Kidney tubule cell (primary cell): ENCODE results near the gene ALDH9A1.
A peak's percentile ranks its signal among the peaks of the same experiment; 100 is the strongest.
"Not testable (repeated sequence)": the region's sequence is repeated elsewhere in the genome, so short reads cannot be mapped to it uniquely, and the experiment has no call there.

Experiments used
- DNase-seq: peaks from one replicate; pipeline ENCODE4 v3.0.0-alpha.2; 2018; ENCODE audit warnings: low spot score

ALDH9A1 gene

DNA sequence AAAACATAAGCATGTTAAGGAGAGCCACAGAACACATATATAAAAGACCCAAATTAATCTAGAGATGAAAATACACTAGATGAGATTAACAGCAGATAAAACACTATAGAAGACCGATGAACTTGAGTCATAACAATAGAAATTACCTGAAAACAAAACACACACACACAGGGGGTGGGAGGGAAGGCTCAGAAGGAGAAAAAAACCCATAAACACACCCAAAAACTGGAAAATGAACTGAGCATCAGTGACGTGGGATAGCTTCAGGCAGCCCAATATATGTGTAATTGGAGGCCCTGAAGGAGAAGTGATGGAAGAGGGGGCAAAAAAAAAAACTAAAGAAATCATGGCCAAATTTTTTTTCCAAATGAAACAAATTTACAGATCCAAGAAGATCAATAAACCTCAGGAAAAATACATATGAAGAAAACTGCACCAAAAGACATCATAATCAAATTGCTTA, 11.4 kb downstream of the ALDH9A1 start:
- DNase-seq, result no peak

DNA sequence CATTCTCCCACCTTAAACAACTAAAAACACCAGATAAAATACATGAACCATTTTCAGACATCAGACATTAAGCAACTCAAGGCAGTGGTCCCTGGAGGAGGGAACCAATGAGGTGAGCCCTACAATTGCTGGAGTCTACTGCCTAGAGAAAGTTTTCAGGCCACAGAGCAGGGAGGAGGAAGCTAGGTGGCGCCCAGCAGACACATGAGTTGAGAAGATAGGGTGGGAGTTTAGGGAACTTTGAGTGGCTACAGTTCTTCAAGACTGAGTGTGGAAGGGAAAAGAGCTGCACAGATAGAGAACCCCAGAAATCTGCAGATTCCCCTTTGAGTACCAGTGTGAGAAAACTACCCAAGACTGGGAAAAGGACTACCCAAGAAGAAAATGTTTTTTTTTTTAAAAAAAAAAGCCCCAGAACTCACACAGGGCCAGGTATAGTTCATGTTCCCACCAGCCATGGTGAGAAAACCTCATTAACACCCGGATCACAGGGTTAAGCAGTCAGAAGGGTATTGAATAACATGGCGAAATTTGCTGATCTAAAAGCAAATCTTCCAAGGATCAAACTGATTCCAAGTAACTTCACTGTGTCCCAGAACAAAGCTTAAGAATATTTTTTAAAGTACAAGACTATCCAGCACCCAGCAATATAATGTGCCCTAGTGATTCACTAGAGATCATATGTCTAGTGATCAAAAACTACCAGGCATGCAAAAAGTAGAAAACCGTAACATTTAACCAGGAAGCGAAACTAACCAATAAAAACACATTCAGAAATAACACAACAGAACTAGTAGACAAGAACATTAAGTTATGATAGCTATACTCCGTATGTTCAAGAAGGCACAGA, 12.0 kb downstream of the ALDH9A1 start:
- DNase-seq, result no peak

DNA sequence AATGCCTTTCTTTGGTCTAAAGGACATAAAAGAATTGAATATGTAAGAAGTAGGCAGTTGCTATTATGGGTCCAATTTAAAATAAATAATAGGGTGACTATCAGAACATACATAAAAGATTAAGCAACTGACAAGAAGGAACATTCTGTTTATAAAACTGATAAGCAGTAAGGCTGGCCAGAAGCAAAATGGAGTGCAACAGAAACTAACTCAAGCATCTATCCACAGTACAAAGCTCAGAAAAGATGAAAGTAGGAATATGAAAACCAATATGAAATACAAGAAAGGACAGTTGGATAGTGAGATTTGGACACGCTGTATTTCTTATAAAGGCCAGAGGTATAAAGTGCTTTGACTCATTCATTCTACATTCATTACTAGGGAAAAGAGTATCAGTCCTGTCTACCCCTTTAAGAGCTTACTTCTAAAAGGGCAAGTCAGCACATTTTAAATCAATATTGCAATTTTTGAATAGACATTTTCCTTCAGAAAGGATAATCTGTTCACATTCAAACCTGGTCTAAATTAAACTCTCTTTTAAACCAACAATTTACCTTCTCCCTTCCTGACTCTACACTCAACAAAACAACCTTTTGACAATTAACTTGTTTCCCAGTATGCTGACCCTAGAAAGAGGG, 14.4 kb downstream of the ALDH9A1 start:
- no peak for DNase-seq

DNA sequence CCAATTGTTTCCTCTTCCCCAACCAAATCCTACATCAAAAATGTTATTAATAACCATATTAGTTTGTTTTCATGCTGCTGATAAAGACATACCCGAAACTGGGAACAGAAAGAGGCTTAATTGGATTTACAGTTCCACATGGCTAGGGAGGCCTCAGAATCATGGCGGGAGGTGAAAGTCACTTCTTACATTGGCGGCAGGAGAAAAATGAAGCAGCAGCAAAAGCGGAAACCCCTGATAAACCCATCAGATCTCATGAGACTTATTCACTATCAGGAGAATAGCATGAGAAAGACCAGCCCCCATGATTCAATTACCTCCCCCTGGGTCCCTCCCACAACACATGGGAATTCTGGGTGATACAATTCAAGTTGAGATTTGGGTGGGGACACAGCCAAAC, 17.6 kb downstream of the ALDH9A1 start:
- not testable (repeated sequence) for DNase-seq

DNA sequence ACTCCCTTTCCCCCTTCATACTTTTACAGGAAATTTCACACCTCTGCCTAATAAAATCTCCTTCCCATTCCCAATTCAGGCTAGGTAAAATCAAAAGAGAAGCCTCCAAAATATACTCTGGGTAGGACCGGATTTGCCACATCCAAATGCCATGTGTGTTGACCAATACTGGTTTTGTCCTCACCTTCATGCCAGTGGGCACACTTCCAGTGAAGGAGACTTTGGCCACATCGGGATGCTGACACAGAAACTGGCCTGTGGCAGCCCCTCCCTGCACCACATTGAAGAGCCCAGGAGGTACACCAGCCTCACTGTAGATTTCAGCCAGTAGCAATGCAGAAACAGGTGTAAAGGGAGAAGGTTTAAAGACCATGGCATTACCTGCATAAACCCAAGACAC, 18.1 kb downstream of the ALDH9A1 start:
- no peak for DNase-seq

DNA sequence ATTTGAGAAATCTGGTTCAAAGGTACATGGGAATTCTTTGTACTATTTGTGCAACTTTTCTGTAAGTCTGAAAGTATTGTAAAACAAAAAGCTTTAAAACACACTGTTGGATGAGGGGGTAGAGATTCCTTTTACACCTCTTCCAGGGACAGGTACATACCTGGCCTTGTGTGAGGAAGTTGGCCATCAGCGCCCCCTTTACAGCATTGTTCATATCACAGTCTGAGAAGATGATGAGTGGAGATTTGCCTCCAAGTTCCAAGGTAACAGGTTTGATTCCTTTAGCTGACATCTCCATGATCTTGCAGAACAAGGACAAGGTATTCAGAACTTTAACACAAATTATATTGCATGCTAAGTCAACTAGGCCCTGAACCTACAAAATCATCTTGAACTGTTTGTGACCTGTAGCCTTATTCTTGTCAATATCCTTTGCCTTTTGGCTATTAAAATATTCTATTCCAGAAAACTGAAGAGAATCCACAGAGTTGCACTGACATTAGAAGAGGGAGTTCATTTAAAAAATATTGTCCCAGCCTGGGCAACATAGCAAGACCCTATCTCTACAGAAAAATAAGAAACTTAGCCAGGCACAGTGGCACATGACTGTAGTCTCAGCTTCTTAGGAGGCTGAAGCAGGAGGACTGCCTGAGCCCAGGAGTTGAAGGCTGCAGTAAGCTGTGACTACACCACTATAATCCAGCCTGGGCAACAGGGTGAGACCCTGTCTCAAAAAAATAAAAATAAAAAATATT, 18.9 kb downstream of the ALDH9A1 start:
- no peak for DNase-seq

DNA sequence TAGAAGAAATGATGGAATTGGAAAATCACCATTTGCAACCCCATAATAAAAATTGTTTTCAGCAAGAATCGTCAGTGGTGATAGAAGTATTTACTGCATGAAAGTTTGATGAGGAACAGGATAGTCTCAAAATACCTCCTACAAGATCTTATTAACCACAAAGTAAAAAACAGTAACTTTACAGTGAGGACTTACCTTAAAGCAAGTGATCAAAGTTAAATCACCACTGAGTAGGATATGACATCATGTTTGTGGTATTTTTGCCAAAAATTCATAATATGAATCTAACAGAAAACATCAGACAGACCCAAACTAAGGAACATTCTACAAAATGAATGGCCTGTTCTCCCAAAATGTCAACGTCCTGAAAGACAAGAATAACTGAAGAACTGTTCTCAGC, 19.9 kb downstream of the ALDH9A1 start:
- no peak for DNase-seq

DNA sequence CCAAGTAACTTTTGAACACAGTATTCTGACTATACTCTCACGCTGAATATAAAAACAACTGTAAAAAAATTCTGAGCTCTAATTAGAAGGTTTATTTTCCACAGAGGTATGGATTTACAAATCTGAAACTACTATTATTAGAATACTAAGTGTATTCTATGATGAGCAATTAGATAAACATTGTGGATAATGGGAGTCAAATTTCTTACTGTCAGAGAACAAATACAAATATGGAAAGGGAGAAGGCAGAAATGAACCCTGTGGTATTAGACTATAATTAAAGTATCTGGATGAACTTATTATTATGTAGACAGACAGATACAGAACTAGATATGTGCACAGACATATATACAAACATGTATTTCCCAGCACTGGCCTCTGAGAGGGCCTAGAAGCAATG, 22.6 kb downstream of the ALDH9A1 start:
- no peak for DNase-seq

DNA sequence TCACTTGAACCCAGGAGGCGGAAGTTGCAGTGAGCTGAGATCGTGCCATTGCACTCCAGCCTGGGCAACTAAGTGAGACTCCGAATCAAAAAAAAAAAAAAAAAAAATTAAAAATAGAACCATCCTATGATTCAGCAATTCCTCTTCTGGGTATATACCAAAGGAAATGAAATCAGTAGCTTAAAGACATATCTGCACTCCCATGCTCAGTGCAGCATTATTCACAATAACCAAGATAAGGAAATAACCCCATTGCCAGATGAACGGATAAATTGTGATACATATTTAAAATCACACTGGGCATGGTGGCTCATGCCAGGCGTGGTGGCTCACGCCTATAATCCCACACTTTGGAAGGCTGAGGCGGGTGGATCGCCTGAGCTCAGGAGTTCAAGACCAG, 23.8 kb downstream of the ALDH9A1 start:
- DNase-seq, result no peak

DNA sequence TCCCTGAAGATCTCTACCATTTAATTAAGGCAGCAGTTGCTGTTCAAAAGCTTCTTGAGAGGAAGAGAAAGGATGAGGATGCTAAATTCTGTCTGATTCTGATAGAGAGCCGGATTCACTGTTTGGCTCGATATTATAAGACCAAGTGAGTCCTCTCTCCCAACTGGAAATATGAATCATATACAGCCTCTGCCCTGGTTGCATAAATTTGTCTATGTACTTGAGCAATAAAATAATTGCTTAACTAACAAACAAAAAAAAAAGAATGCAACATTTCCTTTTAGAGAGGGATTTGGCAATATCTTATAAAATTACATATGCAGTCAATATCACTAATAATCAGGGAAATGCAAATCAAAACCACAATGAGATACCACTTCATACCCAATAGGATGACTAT, 26.8 kb downstream of the ALDH9A1 start:
- DNase-seq, result no peak

DNA sequence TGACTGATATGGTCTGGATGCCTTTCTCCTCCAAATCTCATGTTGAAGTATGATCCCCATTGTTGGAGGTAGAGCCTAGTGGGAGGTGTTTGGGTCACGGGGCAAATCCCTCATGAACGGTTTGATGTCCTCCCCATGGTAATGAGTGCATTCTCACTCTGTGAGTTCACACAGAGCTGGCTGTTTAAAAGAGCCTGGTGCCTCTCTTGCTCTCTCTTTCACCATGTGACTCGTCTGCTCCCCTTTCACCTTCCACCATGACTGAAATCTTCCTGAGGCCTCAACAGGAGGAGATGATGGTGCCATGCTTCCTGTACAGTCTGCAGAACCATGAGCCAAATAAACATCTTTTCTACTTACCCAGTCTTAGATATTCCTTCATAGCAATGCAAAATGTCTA, 30.2 kb downstream of the ALDH9A1 start:
- no peak for DNase-seq

DNA sequence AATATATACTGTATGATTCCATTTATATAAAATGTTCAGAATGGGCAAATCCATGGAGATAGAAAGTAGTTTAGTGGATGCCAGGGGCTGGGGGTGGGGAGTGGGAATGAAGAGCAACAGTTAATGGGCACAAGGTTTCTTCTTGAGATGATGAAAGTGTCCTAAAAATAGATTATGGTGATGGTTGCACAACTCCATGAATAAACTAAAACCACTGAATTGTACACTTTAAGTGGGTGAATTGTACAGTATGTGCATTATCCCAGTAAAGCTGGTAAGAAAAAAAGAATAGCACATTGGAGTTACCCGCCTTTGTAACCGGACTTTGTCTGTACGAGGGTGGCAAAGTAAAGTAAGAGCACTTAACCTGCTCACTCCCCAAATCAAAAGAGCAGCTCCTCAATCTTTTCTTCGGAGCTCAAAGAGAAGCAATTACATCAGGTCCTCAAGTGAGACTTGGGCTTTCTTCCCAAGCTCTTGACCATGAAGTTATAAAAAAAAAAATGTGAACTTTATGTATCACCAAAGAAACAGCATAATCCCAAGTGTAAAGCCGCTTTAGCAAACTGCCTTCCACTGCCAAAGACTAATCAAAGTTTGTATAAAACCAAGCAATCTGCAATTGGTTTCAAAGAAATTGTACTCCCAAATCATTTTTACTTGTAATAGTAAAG, 32.1 kb downstream of the ALDH9A1 start:
- no peak for DNase-seq

DNA sequence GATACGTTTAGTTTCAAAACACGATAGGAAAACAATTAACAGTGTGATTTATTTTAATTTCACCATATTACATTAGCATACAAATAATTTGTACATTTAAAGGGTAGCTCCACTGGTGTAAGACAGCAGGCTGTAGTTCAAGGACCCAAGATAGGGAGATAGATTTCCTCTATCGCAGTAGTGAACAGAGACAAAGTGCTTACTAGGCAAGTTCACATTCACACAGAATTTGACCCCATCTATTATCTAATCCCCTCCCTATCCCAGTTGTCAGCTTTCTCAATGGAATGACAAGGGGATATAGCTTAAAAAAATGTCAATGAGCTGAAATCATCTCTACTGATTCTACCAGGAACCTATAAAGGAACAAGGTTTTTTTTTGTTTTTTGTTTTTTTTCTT, 36.2 kb downstream of the ALDH9A1 start:
- no peak for DNase-seq

DNA sequence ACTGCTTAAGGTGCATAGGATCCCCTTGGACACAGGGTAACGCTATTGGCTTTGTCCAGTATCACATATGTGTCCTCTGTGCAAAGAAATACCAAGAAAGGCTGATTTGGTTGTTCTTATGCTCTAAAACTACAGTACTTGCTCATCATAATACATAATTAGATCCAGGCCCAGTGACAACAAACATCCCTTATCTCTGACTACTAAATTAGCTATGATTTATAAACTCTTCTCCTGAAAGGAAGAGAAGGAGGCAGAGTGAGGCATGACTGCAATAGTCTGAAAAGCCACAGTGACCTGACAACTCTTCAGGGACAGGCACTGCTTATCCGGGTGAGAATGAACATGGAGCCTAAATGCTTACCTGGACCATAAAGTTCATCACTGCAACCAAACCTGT, 36.7 kb downstream of the ALDH9A1 start:
- DNase-seq, result no peak

DNA sequence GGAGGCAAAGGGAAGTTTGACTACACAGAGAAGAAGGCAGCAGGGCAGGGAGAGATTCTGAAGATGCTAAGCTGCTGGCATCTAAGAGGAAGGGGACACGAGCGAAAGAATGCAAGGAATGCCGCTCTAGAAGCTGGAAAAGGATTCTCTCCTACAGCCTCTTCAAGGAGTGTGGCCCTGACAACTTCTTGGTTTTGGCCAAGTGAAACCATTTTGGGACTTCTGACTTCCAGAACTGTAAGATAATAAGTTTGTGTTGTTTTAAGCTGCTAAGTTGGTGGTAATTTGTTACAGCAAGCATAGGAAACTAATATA, 38.8 kb downstream of the ALDH9A1 start:
- no peak for DNase-seq

DNA sequence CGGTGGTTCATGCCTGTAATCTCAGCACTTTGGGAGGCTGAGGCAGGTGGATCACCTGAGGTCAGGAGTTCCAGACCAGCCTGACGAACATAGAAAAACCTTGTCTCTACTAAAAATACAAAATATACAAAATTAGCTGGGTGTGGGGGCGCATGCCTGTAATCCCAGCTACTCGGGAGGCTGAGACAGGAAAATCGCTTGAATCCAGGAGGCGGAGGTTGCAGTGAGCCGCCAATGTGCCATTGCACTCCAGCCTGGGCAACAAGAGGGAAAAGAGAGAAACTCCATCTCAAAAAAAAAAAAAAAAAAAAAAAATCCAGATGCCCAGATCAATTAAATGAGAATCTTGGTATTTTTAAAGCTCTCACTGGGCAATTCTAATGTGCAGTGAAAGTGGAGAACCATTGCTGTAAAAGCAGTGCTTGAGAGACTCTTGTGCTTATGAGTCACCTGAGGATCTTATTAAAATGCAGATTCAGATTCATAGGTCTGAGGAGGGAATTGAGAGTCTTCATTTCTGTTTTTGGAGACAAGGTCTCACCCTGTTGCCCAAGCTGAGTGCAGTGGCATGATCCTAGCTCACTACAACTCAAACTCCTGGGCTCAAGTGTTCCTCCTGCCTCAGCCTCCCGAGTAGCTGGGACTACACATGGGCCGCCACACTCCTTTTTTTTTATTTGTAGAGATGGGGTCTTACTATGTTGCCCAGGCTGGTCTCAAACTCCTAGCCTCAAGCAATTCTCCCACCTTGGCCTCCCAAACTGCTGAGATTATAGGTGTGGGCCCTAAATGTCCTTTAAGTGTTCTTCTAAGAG, 39.4 kb downstream of the ALDH9A1 start:
- not testable (repeated sequence) for DNase-seq

DNA sequence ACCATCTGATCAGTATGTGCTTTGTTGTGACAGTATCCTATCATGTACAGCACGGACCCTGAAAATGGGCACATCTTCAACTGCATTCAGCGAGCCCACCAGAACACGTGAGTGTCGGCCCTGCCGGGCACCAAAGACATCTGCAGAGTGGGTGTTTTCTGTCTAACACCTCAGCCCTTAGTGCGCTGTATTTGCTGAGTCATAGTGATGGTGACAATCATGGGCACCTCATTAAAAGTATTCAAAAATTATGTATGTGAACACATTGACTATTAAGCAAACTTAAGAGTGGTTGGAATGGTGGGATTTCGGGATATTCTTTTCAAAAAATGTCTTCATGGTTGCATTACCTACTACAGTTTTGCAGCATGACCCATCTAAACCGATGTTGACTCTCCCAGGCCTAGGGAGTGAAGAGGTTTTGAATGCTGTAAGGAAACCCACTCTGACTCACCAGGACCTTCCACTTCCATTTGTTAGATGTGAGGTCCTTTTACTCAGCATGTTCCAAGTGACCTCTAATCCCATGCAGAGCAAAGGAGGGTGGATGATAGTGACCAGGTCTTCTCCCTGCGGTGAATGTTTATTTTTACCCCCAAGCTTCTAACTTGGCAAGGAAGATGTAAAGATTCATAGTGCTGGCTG, 47.3 kb downstream of the ALDH9A1 start:
- no peak for DNase-seq

DNA sequence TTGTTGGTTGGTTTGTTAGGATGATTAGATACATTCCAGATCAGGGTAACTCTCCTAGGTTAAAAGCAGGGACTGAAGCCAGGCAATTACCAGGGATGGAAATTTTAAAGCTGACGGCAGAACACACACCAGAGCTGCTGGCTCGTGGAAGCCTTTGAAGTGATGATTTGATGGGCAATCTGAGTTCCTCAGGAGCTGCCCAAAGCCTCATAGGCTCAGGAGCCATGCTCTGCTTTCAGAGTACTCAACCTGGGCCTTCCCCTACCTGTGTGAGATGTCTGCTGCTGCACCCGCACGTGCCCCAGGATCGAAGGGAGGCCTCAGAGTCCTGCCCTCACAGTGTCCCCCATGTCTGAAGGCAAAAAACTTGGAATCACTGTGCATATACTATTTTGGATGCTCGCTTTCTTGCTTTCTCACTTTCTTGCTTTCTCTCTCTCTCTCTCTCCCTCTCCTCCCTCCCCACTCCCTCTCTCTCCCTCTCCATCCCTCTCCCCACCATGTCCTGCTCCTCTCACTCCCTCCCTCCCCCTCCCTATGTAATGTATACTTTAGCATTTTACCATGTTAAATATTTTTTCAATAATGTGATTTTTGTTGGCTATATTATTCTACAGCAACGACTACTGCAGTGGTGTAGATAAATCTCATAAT, 49.3 kb downstream of the ALDH9A1 start:
- no peak for DNase-seq

DNA sequence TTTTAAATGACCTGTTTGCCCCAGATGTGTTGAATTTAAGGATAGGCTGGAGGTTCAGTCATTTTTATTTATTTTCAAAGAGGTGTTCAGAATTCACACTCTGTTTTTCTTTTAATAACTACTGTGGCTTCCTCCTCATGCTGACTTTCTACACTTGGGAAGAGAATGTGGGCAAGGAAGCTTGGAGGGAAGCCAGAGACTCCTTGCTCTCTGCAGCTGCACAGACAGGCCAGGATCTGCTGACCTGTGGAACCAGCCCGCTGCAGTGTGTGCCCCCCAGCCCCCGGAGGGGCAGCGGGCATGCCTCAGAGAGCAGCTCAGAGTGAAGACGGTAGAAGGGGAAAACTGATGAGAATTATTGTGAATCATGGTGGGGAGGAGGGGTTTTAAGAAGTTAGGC, 50.4 kb downstream of the ALDH9A1 start:
- DNase-seq, result peak; percentile 35

DNA sequence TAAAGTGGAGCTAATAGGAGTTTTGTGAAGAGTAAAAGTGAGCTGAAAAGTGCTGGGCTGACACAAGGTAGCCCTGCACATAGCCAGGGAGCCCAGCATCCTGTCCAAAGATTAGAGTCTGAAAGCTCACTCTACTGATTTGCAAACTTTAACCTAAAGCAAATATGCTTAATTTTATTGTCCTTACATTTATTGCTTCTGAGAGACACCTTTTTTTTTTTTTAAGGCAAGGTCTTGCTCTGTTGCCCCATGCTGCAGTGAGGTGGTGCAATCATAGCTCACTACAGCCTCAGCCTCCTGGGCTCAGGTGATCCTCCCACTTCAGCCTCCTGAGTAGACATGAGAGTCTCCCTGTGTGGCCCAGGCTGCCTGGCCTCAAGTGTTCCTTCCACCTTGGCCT, 50.8 kb downstream of the ALDH9A1 start:
- DNase-seq, result no peak
